ENCODE measurements around the gene BOC.

GRCh38 chr3:113223475-113224281 is 12.3 kb downstream of the BOC start:
- TF ChIP-seq CTCF (IDR thresholded peaks at IDR 0.05; ENCODE audit: extremely low read depth in 1 of 2, insufficient read depth in 1 of 2, low read depth in 1 of 2, low read length in 2 of 2), result no peak
- TF ChIP-seq POLR2A (IDR thresholded peaks at IDR 0.05; ENCODE audit: low read depth, low read length), result no peak
- no peak for TF ChIP-seq POLR2AphosphoS5 (IDR thresholded peaks at IDR 0.05; ENCODE audit: insufficient read depth, low read depth, low read length)
- TF ChIP-seq EZH2 (IDR thresholded peaks at IDR 0.05; ENCODE audit: borderline replicate concordance, low read depth, low read length, severe bottlenecking), result peak; percentile 28
- TF ChIP-seq FOS (IDR thresholded peaks at IDR 0.05; ENCODE audit: borderline replicate concordance, insufficient read depth, low read length), result no peak
- TF ChIP-seq MAX (IDR thresholded peaks at IDR 0.05; ENCODE audit: insufficient read depth, insufficient read length), result no peak
- TF ChIP-seq MYC (IDR thresholded peaks at IDR 0.05; ENCODE audit: low read depth, low read length), result no peak
- no peak for TF ChIP-seq JUN (IDR thresholded peaks at IDR 0.05; ENCODE audit: borderline replicate concordance, insufficient read depth, insufficient read length, low read depth)

Measured in endothelial cell of umbilical vein (primary cell).